K562 (cell line): Measurements from ENCODE around the gene SENP3. TPM values are rescaled to one million over a fixed set of nuclear protein-coding genes. Genes with fewer than 3 reads are reported as not detected.

Source experiments
- ATF6 ChIP-seq: sonication (generic); formaldehyde crosslinking; IDR thresholded peaks from 2 replicates; pipeline ENCODE4 v1.4.0; 2020; ENCODE audit warnings: mild to moderate bottlenecking, missing genetic modification reagents
- HDGF ChIP-seq: fragments of 450-650 bp; IDR thresholded peaks from 2 replicates; pipeline ENCODE4 v1.6.1; 2016
- LCOR ChIP-seq: sonication (generic); formaldehyde crosslinking; IDR thresholded peaks from 2 replicates; pipeline ENCODE4 v1.8.0; 2022; ENCODE audit warnings: mild to moderate bottlenecking, missing genetic modification reagents
- LEF1 ChIP-seq: fragments of 450-650 bp; IDR thresholded peaks from 2 replicates; pipeline ENCODE4 v1.6.1; 2016; ENCODE audit warnings: mild to moderate bottlenecking
- MAZ ChIP-seq, 2 experiments: fragments of 450-650 bp in 1 of 2; sonication (generic) in 1 of 2; formaldehyde crosslinking; IDR thresholded peaks in 1 of 2; conservative IDR thresholded peaks in 1 of 2; 2 replicates each; pipeline versions ENCODE4 v1.4.0 to v1.5.0; 2020; ENCODE audit warnings: mild to moderate bottlenecking in 1 of 2, missing genetic modification reagents in 1 of 2
- PHF21A ChIP-seq: fragments of 450-650 bp; IDR thresholded peaks from 2 replicates; pipeline ENCODE4 v1.6.1; 2017; ENCODE audit warnings: low read depth, borderline replicate concordance
- SRSF7 ChIP-seq: fragments of 200-400 bp; formaldehyde crosslinking; optimal IDR thresholded peaks from 2 replicates; pipeline ENCODE3; 2017; ENCODE audit warnings: mild to moderate bottlenecking, low read depth, low read length
- TSHZ1 ChIP-seq: fragments of 250-450 bp; sonication (Bioruptor Pico); IDR thresholded peaks from 2 replicates; pipeline ENCODE4 v1.4.0; 2020; ENCODE audit warnings: mild to moderate bottlenecking, moderate library complexity
- ZBTB5 ChIP-seq: fragments of 450-650 bp; IDR thresholded peaks from 2 replicates; pipeline ENCODE4 v1.6.1; 2017; ENCODE audit warnings: antibody characterized with exemption
- ZNF217 ChIP-seq: sonication (generic); formaldehyde crosslinking; IDR thresholded peaks from 2 replicates; pipeline ENCODE4 v1.8.0; 2022; ENCODE audit warnings: mild to moderate bottlenecking, missing genetic modification reagents
- ZNF507 ChIP-seq: conservative IDR thresholded peaks from 2 replicates; pipeline ENCODE4 v1.6.1; 2017; ENCODE audit warnings: missing genetic modification characterization, missing compliant biosample characterization
- ZNF740 ChIP-seq, 3 experiments: fragments of 200-800 bp in 1 of 3; sonication (Bioruptor generic) in 1 of 3; sonication (generic) in 1 of 3; formaldehyde crosslinking in 1 of 3; IDR thresholded peaks; 2 replicates each; pipeline versions ENCODE4 v1.6.1 to v1.8.0; 2016 to 2022; ENCODE audit warnings: mild to moderate bottlenecking in 2 of 3, missing compliant biosample characterization in 2 of 3, missing genetic modification characterization in 2 of 3, missing genetic modification reagents in 1 of 3
- ZSCAN32 ChIP-seq: fragments of 450-650 bp; formaldehyde crosslinking; IDR thresholded peaks from 2 replicates; pipeline ENCODE4 v1.4.0; 2020; ENCODE audit warnings: mild to moderate bottlenecking, moderate library complexity
- polyA plus RNA-seq, 8 experiments: library from polyadenylated mRNA; depleted of rRNA in 4 of 8; stranded (reverse) in 5 of 8; unstranded in 3 of 8; fragments of >200 nt; fragmentation: Nextera tagmentation in 2 of 8; fragmentation: Illumina TruSeq in 1 of 8; extraction: Ambion mirVana in 2 of 8; extraction: Trizol in 1 of 8; gene quantifications; 2 replicates each; pipeline versions ENCODE4 v1.2.1 to v1.2.3, GENCODE V29; 2011 to 2014; ENCODE audit warnings: inconsistent platforms in 1 of 8, missing spikeins in 1 of 8
- total RNA-seq, 7 experiments: library from RNA; depleted of rRNA in 6 of 7; stranded (reverse); fragments of >200 nt in 6 of 7; fragmentation: Illumina TruSeq in 2 of 7; extraction: Trizol in 2 of 7; gene quantifications; 2 replicates each; pipeline versions ENCODE4 v1.2.1 to v1.2.3, GENCODE V29; 2011 to 2021; ENCODE audit warnings: low replicate concordance in 1 of 7

SENP3 gene
- total and polyA plus RNA-seq, 9 of the 15 experiments (the other 6 are each of a cell fraction or from before 2014, with no cell fraction given) = 0.63 to 102 (median 78.8) TPM

GRCh38 chr17:7572588-7573323 lies 11.0 kb downstream of the SENP3 start (continued):
- no peak for TF ChIP-seq TSHZ1 (CRISPR knock-in tag)
- TF ChIP-seq ZNF217 (CRISPR knock-in tag) = no peak
- peak; percentile 38 for TF ChIP-seq SRSF7
- TF ChIP-seq ZNF507 (tag) = no peak
- 0 out of 2 replicates have a peak, but pooled peaks have one; percentile 26 for TF ChIP-seq ZNF740 (CRISPR knock-in tag; IDR thresholded peaks at IDR 0.05)
- no peak for TF ChIP-seq ZNF740 (tag; IDR thresholded peaks at IDR 0.05)
- TF ChIP-seq LEF1 = no peak
- no peak; the same call in none of the 2 replicates for TF ChIP-seq LCOR (CRISPR knock-in tag)
- TF ChIP-seq ZBTB5 = no peak
- TF ChIP-seq MAZ (CRISPR knock-in tag; conservative IDR thresholded peaks at IDR 0.05 in 1 of 2, IDR thresholded peaks at IDR 0.05 in 1 of 2) = peak in 1 of 2 experiments; percentile 56; a peak in 2 of 4 replicates
- TF ChIP-seq ZSCAN32 = no peak
- TF ChIP-seq ATF6 (CRISPR knock-in tag) = no peak
- TF ChIP-seq PHF21A = no peak
- TF ChIP-seq HDGF = no peak
